Omental fat pad (tissue), 4 donors: ENCODE data around the gene MIDN. TPM values are rescaled to one million over a fixed set of nuclear protein-coding genes. Genes with fewer than 3 reads are reported as not detected.

Source experiments
- ATAC-seq: fragments of 150-250 bp; one replicate; pipeline ENCODE4 v1.9.1; 2016; ENCODE audit warnings: mild to moderate bottlenecking, moderate library complexity; ENCODE audit not compliant: low FRiP score
- DNase-seq: peaks from one replicate; pipeline ENCODE4 v3.0.0-alpha.2; 2019; ENCODE audit warnings: low spot score
- CTCF ChIP-seq, 3 donors: fragments of 450-650 bp; IDR thresholded peaks; one replicate each; pipeline ENCODE4 v1.5.1; 2016 to 2017; ENCODE audit warnings: antibody characterized with exemption in 3 of 3, mild to moderate bottlenecking in 3 of 3, moderate library complexity in 2 of 3
- total RNA-seq, 4 donors: library from RNA; depleted of rRNA; stranded (reverse); fragments of >200 nt; gene quantifications; one replicate each; pipeline ENCODE4 v1.1.0, GENCODE V29; 2016

Gene MIDN
- total RNA-seq, 4 donors from 2014 or later = 24.5 to 68.6 (median 44.1) TPM

GRCh38 chr19:1230783-1231489, 17.4 kb upstream of the MIDN start:
- ATAC-seq (no peak), DNase-seq (no peak)
- TF ChIP-seq CTCF (IDR thresholded peaks at IDR 0.05) = no peak

GRCh38 chr19:1231729-1232637, 16.4 kb upstream of the MIDN start:
- ATAC-seq (no peak), DNase-seq (no peak)
- no peak for TF ChIP-seq CTCF (IDR thresholded peaks at IDR 0.05)

DNA sequence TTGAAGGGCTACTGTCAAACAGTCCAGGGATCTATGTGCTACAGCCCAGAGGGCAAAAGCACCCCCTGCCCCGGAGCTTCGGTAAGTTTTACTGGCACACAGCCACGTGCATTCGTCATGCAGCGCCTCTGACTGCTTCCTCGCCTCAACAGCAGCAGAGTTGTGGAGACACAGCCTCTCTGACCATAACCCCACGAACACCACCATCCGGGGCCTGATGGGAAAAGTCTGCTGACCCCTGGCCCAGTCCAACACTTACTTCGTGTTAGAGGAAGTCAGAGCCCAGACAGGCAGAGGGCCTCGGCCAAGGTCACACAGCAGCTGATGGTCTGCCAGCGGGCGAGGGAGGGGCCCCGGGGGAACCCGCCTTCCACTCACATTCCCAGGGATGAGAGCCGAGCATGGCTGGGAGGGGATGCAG, 15.7 kb upstream of the MIDN start:
- no peak for DNase-seq
- no peak for TF ChIP-seq CTCF (IDR thresholded peaks at IDR 0.05)
- ATAC-seq = no peak

DNA sequence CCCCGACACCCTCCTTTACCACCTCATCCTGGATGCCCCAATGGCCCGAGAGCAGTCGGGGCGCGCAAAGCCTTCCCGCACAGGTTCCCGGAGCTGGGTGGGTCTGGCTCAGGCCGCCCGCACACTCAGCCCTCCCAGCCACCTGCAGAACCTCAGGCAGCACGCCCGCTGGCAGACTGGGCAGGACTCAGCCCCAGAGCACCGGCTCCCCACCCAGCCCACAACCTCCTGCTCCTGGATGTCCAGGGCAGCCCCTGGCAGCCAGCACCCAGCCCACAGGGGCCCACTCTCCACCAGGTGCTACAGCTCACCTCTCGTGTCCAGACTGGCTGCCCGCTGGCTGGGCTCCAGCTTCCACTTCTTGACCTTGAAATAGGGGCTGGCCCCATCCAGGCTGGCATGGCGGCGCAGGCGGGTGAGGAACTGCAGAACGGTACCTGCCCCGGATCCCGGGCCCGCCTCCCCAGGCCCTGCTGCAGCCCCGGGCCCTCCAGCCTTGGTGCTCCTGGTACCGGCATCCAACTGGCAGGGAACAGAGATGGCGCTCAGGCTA, 15.2 kb upstream of the MIDN start:
- TF ChIP-seq CTCF (IDR thresholded peaks at IDR 0.05) = no peak
- DNase-seq = no peak
- ATAC-seq = no peak

DNA sequence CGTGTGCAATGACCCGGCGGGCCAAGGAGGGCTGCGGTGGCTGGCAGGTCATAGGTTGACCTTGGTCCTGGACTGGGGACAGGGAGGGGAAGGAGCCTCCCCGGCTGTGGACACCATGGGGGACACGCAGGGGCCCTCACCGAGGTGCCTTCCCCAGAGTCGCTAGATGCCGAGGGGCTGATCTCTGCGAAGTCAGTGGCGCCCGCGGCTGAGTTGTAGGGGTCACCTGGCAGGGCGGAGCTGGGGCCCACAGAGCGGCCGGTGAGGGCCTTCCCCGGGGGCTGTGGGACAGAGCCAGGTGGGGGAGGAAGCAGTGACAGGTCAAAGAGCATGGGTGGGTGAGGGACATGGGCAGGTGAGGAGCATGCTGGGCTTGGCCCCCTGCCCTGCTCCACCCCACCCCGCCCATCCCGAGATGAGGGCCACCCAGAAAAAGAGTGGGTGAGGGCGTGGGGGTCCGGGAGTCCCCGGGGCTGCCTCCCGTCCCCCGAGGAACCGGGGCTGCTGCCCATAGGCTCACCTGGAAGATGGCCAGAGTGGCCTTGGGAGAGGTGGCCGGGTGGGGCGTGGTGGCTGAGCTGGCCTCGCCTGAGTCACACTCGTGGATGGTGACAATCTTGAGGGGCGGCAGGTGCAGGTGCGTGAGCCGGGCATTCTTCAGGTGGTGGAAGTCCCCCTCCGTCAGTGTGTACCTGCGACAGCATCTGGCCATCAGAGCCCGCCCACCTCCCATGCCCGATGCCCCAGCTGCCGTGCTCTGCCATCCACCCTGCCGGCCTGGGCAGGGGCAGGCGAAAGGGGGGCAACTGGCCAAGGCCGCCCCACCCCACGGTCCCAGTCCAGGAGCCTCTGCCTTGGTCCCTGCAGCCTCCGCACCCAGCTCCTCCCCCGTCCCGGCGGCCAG, 14.1 kb upstream of the MIDN start:
- TF ChIP-seq CTCF (IDR thresholded peaks at IDR 0.05) = no peak
- DNase-seq = no peak
- ATAC-seq = no peak

- ATAC-seq (no peak), DNase-seq (no peak)
- no peak for TF ChIP-seq CTCF (IDR thresholded peaks at IDR 0.05)
Observed at GRCh38 chr19:1234955-1235380, 13.4 kb upstream of the MIDN start.
